NCI-H526 treated with DMSO at 0.1 percent for 48 hours (cell line): Measurements from ENCODE around the gene EVI5.
A peak's percentile ranks its signal among the peaks of the same experiment; 100 is the strongest.

Experiments used
- DNase-seq: peaks from one replicate; lab custom pipeline; 2025; lab: John Stamatoyannopoulos, UW

Gene EVI5

GRCh38 chr1:92784639-92785500 is at the start of gene EVI5:
TSS of gene EVI5 (minus strand) at chr1:92785108. CDS start at chr1:92736546, 48,562 bp downstream.
- DNase-seq, result peak; percentile 96

DNA sequence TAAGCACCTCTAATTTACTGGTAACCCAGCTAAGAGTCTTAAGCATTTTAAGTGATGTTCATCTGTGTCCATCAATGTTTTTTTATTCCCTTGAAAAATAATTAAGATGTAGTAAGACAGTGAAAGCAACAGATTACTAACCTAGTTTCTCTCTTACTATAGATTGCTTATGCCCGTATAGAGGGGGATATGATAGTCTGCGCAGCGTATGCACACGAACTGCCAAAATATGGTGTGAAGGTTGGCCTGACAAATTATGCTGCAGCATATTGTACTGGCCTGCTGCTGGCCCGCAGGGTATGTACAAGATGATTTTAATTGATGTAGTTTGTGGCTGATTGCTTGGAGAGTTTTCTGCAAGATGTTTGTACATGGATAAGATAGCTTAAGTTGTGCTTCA is 49.7 kb upstream of the EVI5 start:
- DNase-seq, result no peak

GRCh38 chr1:92833840-92834239 is 48.9 kb upstream of the EVI5 start:
- DNase-seq, result no peak

DNA sequence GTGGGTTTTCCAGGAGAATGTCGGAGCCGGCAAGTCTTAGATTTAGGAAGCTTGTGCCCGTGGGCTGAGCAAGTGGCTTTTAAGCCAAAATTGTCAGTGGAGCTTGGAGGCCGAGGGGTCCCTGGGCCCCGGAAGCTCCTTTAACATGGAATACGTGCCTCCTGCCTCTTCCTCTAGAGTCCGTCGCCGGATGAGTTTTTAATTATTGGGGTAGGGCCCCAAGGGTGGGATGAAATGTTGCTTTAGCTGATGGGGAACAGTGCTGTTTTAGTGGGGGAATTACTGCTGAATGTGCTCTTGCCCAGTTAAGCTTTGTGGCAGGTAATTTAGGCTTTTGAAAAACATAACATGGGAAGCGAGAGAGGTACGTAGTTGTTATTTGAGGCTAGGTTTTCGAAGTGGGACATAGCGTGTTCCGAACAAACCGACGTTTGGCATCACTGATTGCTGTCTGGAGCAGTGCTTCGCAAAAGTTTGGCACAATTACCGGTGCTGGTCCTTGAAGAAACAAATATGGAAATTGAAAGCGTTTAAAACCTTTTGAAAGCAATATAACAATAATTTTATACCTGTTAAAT is 47.7 kb upstream of the EVI5 start:
- no peak for DNase-seq

- DNase-seq, result peak; percentile 92
Observed at GRCh38 chr1:92831762-92832536, 47.0 kb upstream of the EVI5 start, which contains the start of gene RPL5. TSS of gene RPL5 (plus strand) at chr1:92832040. CDS start at chr1:92832115, 75 bp downstream.

DNA sequence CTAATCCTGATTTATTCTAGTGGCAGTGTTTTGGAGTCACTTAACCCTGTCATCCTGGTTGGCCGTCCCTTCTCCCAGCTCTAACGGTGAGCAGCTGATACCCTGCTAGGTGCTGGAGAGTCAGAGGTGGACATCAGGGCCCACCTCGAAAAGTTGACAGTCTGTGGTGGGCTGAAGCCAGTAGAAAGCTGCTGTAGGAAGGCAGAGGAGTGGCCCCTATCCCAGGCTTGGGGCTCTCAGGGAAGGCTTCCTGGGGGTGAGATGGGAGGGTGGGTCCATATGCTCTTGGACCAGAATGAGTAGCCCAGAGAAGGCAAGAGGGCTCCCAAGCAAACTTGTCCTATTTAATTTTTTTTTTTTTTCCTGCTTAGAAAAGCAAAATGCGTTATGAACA is 46.5 kb upstream of the EVI5 start:
- no peak for DNase-seq

DNA sequence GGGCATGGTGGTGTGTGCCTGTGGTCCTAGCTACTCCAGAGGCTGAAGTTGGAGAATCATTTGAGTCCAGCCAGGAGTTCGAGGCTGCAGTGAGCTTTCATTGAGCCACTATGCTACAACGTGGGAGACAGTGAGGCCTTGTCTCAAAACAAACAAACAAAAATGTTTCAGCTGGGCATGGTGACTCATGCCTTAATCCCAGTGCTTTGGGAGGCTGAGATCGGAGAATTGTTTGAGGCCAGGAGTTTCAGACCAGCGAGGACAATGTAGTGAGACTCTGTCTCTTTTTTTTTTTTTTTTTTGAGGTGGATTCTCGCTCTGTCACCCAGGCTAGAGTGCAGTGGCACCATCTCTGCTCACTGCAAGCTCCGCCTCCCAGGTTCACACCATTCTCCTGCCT is 41.9 kb upstream of the EVI5 start:
- no peak for DNase-seq

DNA sequence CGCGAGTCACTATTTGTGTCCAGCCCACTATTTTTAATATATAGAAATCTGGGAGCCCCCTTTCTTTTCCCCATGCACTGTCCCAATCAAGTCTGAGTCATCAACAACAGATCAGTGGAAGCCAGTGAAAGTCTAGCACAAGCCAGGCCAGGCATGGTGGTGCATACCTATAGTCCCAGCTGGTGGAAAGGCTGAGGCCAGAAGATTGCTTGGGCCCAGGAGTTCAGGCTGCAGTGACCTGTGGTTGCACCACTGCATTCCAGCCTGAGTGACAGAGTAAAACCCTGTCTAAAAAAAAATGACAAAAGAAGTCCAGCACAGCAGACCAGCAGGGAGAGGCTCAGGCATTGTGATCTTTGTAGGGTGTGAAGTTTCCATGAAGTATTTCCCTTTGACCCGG is 38.0 kb upstream of the EVI5 start:
- DNase-seq, result no peak

- no peak for DNase-seq
Observed at GRCh38 chr1:92820551-92820950, 35.6 kb upstream of the EVI5 start.

GRCh38 chr1:92820024-92820423 is 35.1 kb upstream of the EVI5 start:
- no peak for DNase-seq

- DNase-seq, result no peak
Observed at GRCh38 chr1:92817986-92818764, 33.3 kb upstream of the EVI5 start.

GRCh38 chr1:92817137-92817697 is 32.3 kb upstream of the EVI5 start:
- no peak for DNase-seq

- no peak for DNase-seq
Observed at GRCh38 chr1:92816732-92817131, 31.8 kb upstream of the EVI5 start.

GRCh38 chr1:92808381-92808780 is 23.5 kb upstream of the EVI5 start:
- DNase-seq, result no peak

GRCh38 chr1:92805216-92805615 is 20.3 kb upstream of the EVI5 start:
- no peak for DNase-seq

DNA sequence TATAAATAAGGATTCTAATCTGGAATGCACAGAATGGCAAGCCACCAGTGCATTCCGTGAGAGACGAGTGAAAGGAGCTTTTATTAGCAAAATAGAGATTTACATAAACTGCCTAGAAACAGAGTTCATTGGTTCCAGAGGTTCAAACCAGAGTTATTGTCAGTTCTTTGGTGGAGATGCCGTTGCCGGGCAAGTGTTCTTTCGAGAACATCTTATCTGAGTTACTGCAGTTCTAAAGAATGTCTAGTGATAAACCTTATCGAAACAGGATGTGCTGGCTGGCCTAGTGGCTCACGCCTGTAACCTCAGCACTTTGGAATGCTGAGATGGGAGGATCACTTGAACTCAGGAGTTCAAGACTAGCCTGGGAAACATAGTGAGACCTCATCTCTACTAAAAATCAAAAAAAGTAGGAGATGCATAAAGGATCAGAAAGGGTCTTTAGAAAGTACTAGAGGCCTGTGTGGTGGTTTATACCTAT is 19.9 kb upstream of the EVI5 start:
- peak; percentile 76 for DNase-seq

GRCh38 chr1:92803140-92803887 is 18.4 kb upstream of the EVI5 start:
- DNase-seq, result no peak

GRCh38 chr1:92797961-92798360 is 13.1 kb upstream of the EVI5 start:
- DNase-seq, result no peak

DNA sequence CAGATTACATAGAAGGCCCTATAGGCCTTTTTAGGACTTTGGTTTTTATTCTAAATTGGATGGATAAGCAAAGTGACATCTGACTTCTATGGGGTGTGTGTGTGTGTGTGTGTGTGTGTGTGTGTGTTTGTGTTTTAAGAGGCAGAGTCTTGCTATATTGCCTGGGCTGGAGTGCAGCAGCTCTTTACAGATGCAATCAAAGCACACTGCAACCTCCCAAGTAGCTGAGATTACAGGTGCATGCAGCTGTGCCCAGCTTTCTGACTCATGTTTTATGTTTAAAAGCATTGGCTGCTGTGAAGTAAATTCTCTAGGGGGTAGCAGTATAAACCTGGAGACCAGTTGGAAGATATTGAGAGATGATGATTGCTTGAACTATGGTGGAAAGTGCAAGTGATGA is 12.4 kb upstream of the EVI5 start:
- no peak for DNase-seq

- no peak for DNase-seq
Observed at GRCh38 chr1:92795166-92795565, 10.3 kb upstream of the EVI5 start.

GRCh38 chr1:92792340-92792782 is 7.5 kb upstream of the EVI5 start:
- no peak for DNase-seq
